ENCODE measurements around the gene OR2C3. TPM values are rescaled to one million over a fixed set of nuclear protein-coding genes. Genes with fewer than 3 reads are reported as not detected.

OR2C3 gene
- total and polyA plus RNA-seq, 2 of the 8 experiments (the other 6 are each of a cell fraction or from before 2014, with no cell fraction given) = not detected

- no peak overlapping the region for H3K56ac ChIP-seq (replicated peaks; ENCODE audit: insufficient read length, low read depth, low read length)
- DNase-seq (ENCODE audit: low read depth in 1 of 2, low spot score in 2 of 2) (no peak), FAIRE-seq (no peak)
- no peak overlapping the region for H2BK12ac ChIP-seq (ENCODE audit: low read depth, low read length)
- H3K27ac ChIP-seq (ENCODE audit: low read depth, low read length) = no peak overlapping the region
- no peak overlapping the region; the same call in 1 of the 2 replicates for H4K8ac ChIP-seq (ENCODE audit: extremely low read depth, insufficient read depth, low read length)
- no peak overlapping the region for H2BK20ac ChIP-seq (ENCODE audit: low read length)
- no peak overlapping the region for H2BK120ac ChIP-seq (replicated peaks; ENCODE audit: low read depth, low read length)
- no peak overlapping the region for H4K91ac ChIP-seq (replicated peaks; ENCODE audit: insufficient read length, low read length)
- H4K20me1 ChIP-seq (replicated peaks in 1 of 2; ENCODE audit: control insufficient read depth in 1 of 2, insufficient read depth in 2 of 2, low read length in 2 of 2) = no peaks in the 10 kb centered on the region
- no peaks in the 10 kb centered on the region for H3K79me2 ChIP-seq (ENCODE audit: control insufficient read depth in 1 of 2, insufficient read depth in 2 of 2, low read length in 2 of 2)
- no peak overlapping the region for H3K9ac ChIP-seq (replicated peaks in 1 of 4; ENCODE audit: extremely low read depth in 1 of 4, low read depth in 3 of 4, low read length in 3 of 4)
- peak overlapping the region; percentile 83; the same call in 1 of the 2 replicates for H2AFZ ChIP-seq (ENCODE audit: low read length)
- H3K79me1 ChIP-seq (ENCODE audit: low read depth, low read length) = no peaks in the 10 kb centered on the region
- H3K18ac ChIP-seq (ENCODE audit: extremely low read depth, low read length) = no peak overlapping the region
- CTCF ChIA-PET (ENCODE audit: partially characterized antibody) = interaction anchor here (0.6 to 1.5 kb wide), 3 partner anchors 14 to 119 kb away, joined by 3 read pairs; no protein-coding TSS in a partner anchor
- no peak overlapping the region; the same call in 1 of the 2 replicates for H2BK15ac ChIP-seq (ENCODE audit: low read length)
- POLR2A ChIA-PET (ENCODE audit: partially characterized antibody) = no interaction called here
- no peak overlapping the region for H3K14ac ChIP-seq (ENCODE audit: insufficient read length)
- no peaks in the 10 kb centered on the region for H3K23me2 ChIP-seq (ENCODE audit: low read depth, low read length)
- no peaks in the 10 kb centered on the region for H3K36me3 ChIP-seq (ENCODE audit: control insufficient read depth in 2 of 4, insufficient read depth in 4 of 4, low read length in 3 of 4)
- peaks cover 0 to 4% (median 0%) of the 10 kb centered on the region in 4 experiments; a peak in 2 of 7 replicates for H3K4me1 ChIP-seq (replicated peaks in 1 of 4; ENCODE audit: control insufficient read depth in 3 of 4, insufficient read depth in 4 of 4, low read length in 3 of 4)
- peaks cover 2 to 31% of the 10 kb centered on the region in 2 experiments; a peak in 3 of 4 replicates for H3K9me3 ChIP-seq (ENCODE audit: insufficient read depth in 2 of 2, low read depth in 1 of 2, low read length in 1 of 2)
- no peak overlapping the region for H2BK5ac ChIP-seq (ENCODE audit: low read depth, low read length)
- no peak overlapping the region for H4K5ac ChIP-seq (ENCODE audit: insufficient read length, low read depth, low read length)
- H3K4ac ChIP-seq (replicated peaks; ENCODE audit: insufficient read length, low read depth, low read length) = no peak overlapping the region
- no peak overlapping the region for H3K4me2 ChIP-seq (ENCODE audit: insufficient read depth in 1 of 2, low read depth in 2 of 2, low read length in 2 of 2)
- no peak overlapping the region for H3K23ac ChIP-seq (ENCODE audit: insufficient read length)
- 86% methylated on average over 9 of the region's 9 CpGs; no CpG with 5 or more reads in 1 of the 2 experiments for WGBS, 2 experiments (ENCODE audit: extremely low coverage in 1 of 2, insufficient coverage in 1 of 2, insufficient read length in 1 of 2, insufficient replicate concordance in 2 of 2, low coverage in 1 of 2, low lambda C conversion rate in 2 of 2, missing lambda C conversion rate in 1 of 2)
- 0 out of 2 replicates have a peak overlapping the region, but pooled peaks have one; percentile 39 for H2AK5ac ChIP-seq (ENCODE audit: low read depth, low read length)
- no peak overlapping the region for H3K4me3 ChIP-seq (ENCODE audit: extremely low read depth in 1 of 4, insufficient read depth in 2 of 4, low read depth in 3 of 4, low read length in 4 of 4)
- no peaks in the 10 kb centered on the region for H3K27me3 ChIP-seq (replicated peaks in 1 of 4; ENCODE audit: control insufficient read depth in 3 of 4, extremely low read depth in 1 of 4, insufficient read depth in 3 of 4, low read length in 3 of 4)
- no peak for TF ChIP-seq RBBP5 (IDR thresholded peaks at IDR 0.05; ENCODE audit: borderline replicate concordance, low read depth, low read length)
- TF ChIP-seq EP300 (IDR thresholded peaks at IDR 0.05; ENCODE audit: borderline replicate concordance in 1 of 2, low read depth in 2 of 2, low read length in 2 of 2) = no peak
- no peak for TF ChIP-seq SP1 (IDR thresholded peaks at IDR 0.05; ENCODE audit: low read depth, low read length)
- no peak for TF ChIP-seq CBX5 (IDR thresholded peaks at IDR 0.05; ENCODE audit: low read depth, low read length)
- no peak for TF ChIP-seq TEAD4 (IDR thresholded peaks at IDR 0.05; ENCODE audit: low read depth, low read length)
- no peak for TF ChIP-seq CTBP2 (IDR thresholded peaks at IDR 0.05; ENCODE audit: borderline replicate concordance, insufficient read depth, insufficient read length, low read length)
- no peak for TF ChIP-seq CTCF (IDR thresholded peaks at IDR 0.05; ENCODE audit: control extremely low read depth in 1 of 3, insufficient read depth in 1 of 3, low read depth in 1 of 3, low read length in 3 of 3)
- no peak for TF ChIP-seq NANOG (IDR thresholded peaks at IDR 0.05; ENCODE audit: insufficient read depth, low read depth, low read length, poor library complexity, severe bottlenecking)
- TF ChIP-seq SIRT6 (IDR thresholded peaks at IDR 0.05; ENCODE audit: low read length) = no peak
- no peak for TF ChIP-seq MAX (IDR thresholded peaks at IDR 0.05)
- no peak for TF ChIP-seq POLR2A (IDR thresholded peaks at IDR 0.05; ENCODE audit: control extremely low read depth in 1 of 2, low read depth in 2 of 2, low read length in 2 of 2)
Measured at GRCh38 chr1:247562198-247562597, 26.0 kb upstream of the OR2C3 start.

Data from H1 (cell line).